SK-N-SH (cell line): ENCODE data around the gene DYRK1A. TPM values are rescaled to one million over a fixed set of nuclear protein-coding genes. Genes with fewer than 3 reads are reported as not detected.

Source experiments
- CTCF ChIA-PET: fragments of 300-600, 350-600 bp; formaldehyde crosslinking; extraction: SDS; loops from one replicate; lab custom pipeline; 2021; lab: Yijun Ruan, JAX
- POLR2A ChIA-PET: fragments of 350-600 bp; sonication (Branson Sonifier 250); formaldehyde crosslinking; extraction: SDS; loops from one replicate; lab custom pipeline; 2020; ENCODE audit warnings: antibody characterized with exemption, inconsistent platforms; lab: Yijun Ruan, JAX
- DNase-seq: peaks from one replicate; pipeline ENCODE4 v3.0.0; 2012
- H2AFZ ChIP-seq: fragments of 200-600 bp; sonication (generic); 2 replicates; pipeline ENCODE4 v1.8.1; 2016; ENCODE audit warnings: antibody characterized with exemption, mild to moderate bottlenecking, low read depth
- H3F3A ChIP-seq: fragments of 200-600 bp; sonication (generic); replicated peaks from 2 replicates; pipeline ENCODE3; 2016; ENCODE audit warnings: antibody characterized with exemption, mild to moderate bottlenecking; ENCODE audit not compliant: insufficient read depth
- H3K27ac ChIP-seq, 2 experiments: fragments of 200-500 bp in 1 of 2; fragments of 200-600 bp in 1 of 2; sonication (Bioruptor generic) in 1 of 2; sonication (generic), shearing (Covaris generic) in 1 of 2; 2 replicates each; pipeline versions ENCODE4 v1.5.1 to v1.6.1; 2014 to 2016; ENCODE audit warnings: low read depth in 2 of 2, inconsistent platforms in 1 of 2, low read length in 1 of 2, mild to moderate bottlenecking in 1 of 2, mixed read lengths in 1 of 2
- H3K27me3 ChIP-seq: fragments of 200-600 bp; sonication (generic), shearing (Covaris generic); 2 replicates; pipeline ENCODE4 v1.6.1; 2016; ENCODE audit warnings: mixed run types; ENCODE audit not compliant: insufficient read depth
- H3K36me3 ChIP-seq, 2 experiments: fragments of 200-500 bp in 1 of 2; fragments of 200-600 bp in 1 of 2; sonication (Bioruptor generic) in 1 of 2; sonication (generic) in 1 of 2; replicated peaks in 1 of 2; 2 replicates each; pipeline versions ENCODE3 to v1.5.1; 2014 to 2016; ENCODE audit warnings: low read length in 1 of 2, mild to moderate bottlenecking in 1 of 2; ENCODE audit not compliant: insufficient read depth in 2 of 2, control insufficient read depth in 1 of 2
- H3K4me1 ChIP-seq, 2 experiments: fragments of 200-500 bp in 1 of 2; fragments of 200-600 bp in 1 of 2; sonication (Bioruptor generic) in 1 of 2; sonication (generic), shearing (Covaris generic) in 1 of 2; 2 replicates each; pipeline versions ENCODE4 v1.5.1 to v1.6.1; 2014 to 2016; ENCODE audit warnings: low read depth in 1 of 2, low read length in 1 of 2, mixed run types in 1 of 2; ENCODE audit not compliant: insufficient read depth in 2 of 2, control insufficient read depth in 1 of 2
- H3K4me2 ChIP-seq: fragments of 200-600 bp; sonication (generic), shearing (Covaris generic); 2 replicates; pipeline ENCODE4 v1.6.1; 2017; ENCODE audit warnings: mixed run types
- H3K4me3 ChIP-seq, 2 experiments: fragments of 200-500 bp in 1 of 2; fragments of 200-600 bp in 1 of 2; sonication (Bioruptor generic) in 1 of 2; sonication (generic), shearing (Covaris generic) in 1 of 2; 2 replicates each; pipeline versions ENCODE4 v1.5.1 to v1.8.1; 2014 to 2016; ENCODE audit warnings: low read depth in 2 of 2, inconsistent platforms in 1 of 2, low read length in 1 of 2, mild to moderate bottlenecking in 1 of 2, mixed read lengths in 1 of 2, moderate library complexity in 1 of 2
- H3K79me2 ChIP-seq: fragments of 200-600 bp; sonication (generic); 2 replicates; pipeline ENCODE4 v1.8.1; 2017; ENCODE audit warnings: mild to moderate bottlenecking; ENCODE audit not compliant: insufficient read depth
- H3K9ac ChIP-seq: fragments of 200-600 bp; sonication (generic); 2 replicates; pipeline ENCODE4 v1.6.1; 2017; ENCODE audit warnings: mixed run types
- H3K9me2 ChIP-seq: fragments of 200-600 bp; sonication (generic); 2 replicates; pipeline ENCODE4 v1.6.1; 2017; ENCODE audit warnings: mixed run types
- H3K9me3 ChIP-seq: fragments of 200-600 bp; sonication (generic); 2 replicates; pipeline ENCODE4 v1.6.1; 2017; ENCODE audit warnings: mixed run types, mild to moderate bottlenecking, moderate library complexity
- H4K20me1 ChIP-seq: fragments of 200-600 bp; sonication (generic); 2 replicates; pipeline ENCODE4 v1.6.1; 2017; ENCODE audit warnings: mild to moderate bottlenecking, mixed run types; ENCODE audit not compliant: insufficient read depth
- ELF1 ChIP-seq: IDR thresholded peaks from 2 replicates; pipeline ENCODE4 v1.4.0; 2012
- EP300 ChIP-seq, 2 experiments: IDR thresholded peaks; 2 replicates each; pipeline versions ENCODE4 v1.4.0 to v1.6.1; 2012; ENCODE audit warnings: borderline replicate concordance in 1 of 2, low read depth in 1 of 2, low read length in 1 of 2
- FOXJ3 ChIP-seq: sonication (generic); formaldehyde crosslinking; IDR thresholded peaks from 2 replicates; pipeline ENCODE4 v1.5.1; 2020; ENCODE audit warnings: mild to moderate bottlenecking, missing genetic modification reagents
- FOXM1 ChIP-seq: IDR thresholded peaks from 2 replicates; pipeline ENCODE4 v1.4.0; 2012; ENCODE audit warnings: low read depth, mild to moderate bottlenecking
- GABPA ChIP-seq: IDR thresholded peaks from 2 replicates; pipeline ENCODE4 v1.4.0; 2012; ENCODE audit warnings: low read depth, mild to moderate bottlenecking
- JUND ChIP-seq: IDR thresholded peaks from 2 replicates; pipeline ENCODE4 v1.4.0; 2012
- MXI1 ChIP-seq: IDR thresholded peaks from 2 replicates; pipeline ENCODE4 v1.6.1; 2012; ENCODE audit warnings: mild to moderate bottlenecking, low read depth, low read length, improper control_type of control experiment
- NRF1 ChIP-seq: IDR thresholded peaks from 2 replicates; pipeline ENCODE4 v1.6.1; 2012; ENCODE audit warnings: low read depth, mild to moderate bottlenecking, low read length
- POLR2AphosphoS5 ChIP-seq: IDR thresholded peaks from 2 replicates; pipeline ENCODE4 v1.6.1; 2012; ENCODE audit warnings: low read depth, low read length
- RCOR1 ChIP-seq: fragments of 150-350 bp; IDR thresholded peaks from 2 replicates; pipeline ENCODE4 v1.6.1; 2017; ENCODE audit warnings: antibody characterized with exemption, low read length
- SIN3A ChIP-seq: IDR thresholded peaks from 2 replicates; pipeline ENCODE4 v1.6.1; 2012; ENCODE audit warnings: low read depth, mild to moderate bottlenecking, low read length, moderate library complexity, borderline replicate concordance
- SMC3 ChIP-seq: IDR thresholded peaks from 2 replicates; pipeline ENCODE4 v1.6.1; 2012; ENCODE audit warnings: low read depth, low read length, improper control_type of control experiment
- TCF12 ChIP-seq: IDR thresholded peaks from 2 replicates; pipeline ENCODE4 v1.4.0; 2012
- USF1 ChIP-seq: IDR thresholded peaks from 2 replicates; pipeline ENCODE4 v1.4.0; 2012; ENCODE audit warnings: low read depth, borderline replicate concordance
- USF2 ChIP-seq: fragments of 150-350 bp; IDR thresholded peaks from 2 replicates; pipeline ENCODE4 v1.6.1; 2017; ENCODE audit warnings: antibody characterized with exemption, low read length, low read depth, borderline replicate concordance
- YY1 ChIP-seq: IDR thresholded peaks from 2 replicates; pipeline ENCODE4 v1.4.0; 2012; ENCODE audit warnings: low read depth, mild to moderate bottlenecking
- WGBS: methylation state at CpG from one replicate; pipeline ENCODE4 v1.1.6; 2017; ENCODE audit warnings: low lambda C conversion rate; 5-methylcytosine and 5-hydroxymethylcytosine counted together
- polyA plus RNA-seq, 3 experiments: library from polyadenylated mRNA; depleted of rRNA; stranded (reverse); fragments of >200 nt; gene quantifications; 2 replicates each; pipeline ENCODE4 v1.2.3, GENCODE V29; 2012
- TF ChIP-seq, protein P1 (sequence below): fragments of 200-600 bp; sonication (generic); IDR thresholded peaks from 2 replicates; pipeline ENCODE4 v1.6.1; 2017; ENCODE audit warnings: antibody characterized with exemption, mild to moderate bottlenecking, moderate library complexity
- TF ChIP-seq, protein P2 (sequence below): IDR thresholded peaks from 2 replicates; pipeline ENCODE4 v1.4.0; 2012; ENCODE audit warnings: low read depth, borderline replicate concordance

The DYRK1A gene
- polyA plus RNA-seq, 1 of the 3 experiments (the other 2 are of a cell fraction), result 19.3 TPM

- TF ChIP-seq JUND, result no peak
- TF ChIP-seq SIN3A, result no peak
- TF ChIP-seq, protein P1, sequence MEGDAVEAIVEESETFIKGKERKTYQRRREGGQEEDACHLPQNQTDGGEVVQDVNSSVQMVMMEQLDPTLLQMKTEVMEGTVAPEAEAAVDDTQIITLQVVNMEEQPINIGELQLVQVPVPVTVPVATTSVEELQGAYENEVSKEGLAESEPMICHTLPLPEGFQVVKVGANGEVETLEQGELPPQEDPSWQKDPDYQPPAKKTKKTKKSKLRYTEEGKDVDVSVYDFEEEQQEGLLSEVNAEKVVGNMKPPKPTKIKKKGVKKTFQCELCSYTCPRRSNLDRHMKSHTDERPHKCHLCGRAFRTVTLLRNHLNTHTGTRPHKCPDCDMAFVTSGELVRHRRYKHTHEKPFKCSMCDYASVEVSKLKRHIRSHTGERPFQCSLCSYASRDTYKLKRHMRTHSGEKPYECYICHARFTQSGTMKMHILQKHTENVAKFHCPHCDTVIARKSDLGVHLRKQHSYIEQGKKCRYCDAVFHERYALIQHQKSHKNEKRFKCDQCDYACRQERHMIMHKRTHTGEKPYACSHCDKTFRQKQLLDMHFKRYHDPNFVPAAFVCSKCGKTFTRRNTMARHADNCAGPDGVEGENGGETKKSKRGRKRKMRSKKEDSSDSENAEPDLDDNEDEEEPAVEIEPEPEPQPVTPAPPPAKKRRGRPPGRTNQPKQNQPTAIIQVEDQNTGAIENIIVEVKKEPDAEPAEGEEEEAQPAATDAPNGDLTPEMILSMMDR, result no peak
- TF ChIP-seq USF2, result no peak
- TF ChIP-seq YY1, result no peak
- TF ChIP-seq EP300 (IDR thresholded peaks at IDR 0.05; ENCODE audit: borderline replicate concordance in 1 of 2, low read depth in 1 of 2, low read length in 1 of 2), result no peak
- no peak for TF ChIP-seq RCOR1
- no peak for TF ChIP-seq TCF12
- TF ChIP-seq FOXM1, result no peak
- no peak for TF ChIP-seq MXI1
- TF ChIP-seq NRF1, result no peak
- TF ChIP-seq, protein P2, sequence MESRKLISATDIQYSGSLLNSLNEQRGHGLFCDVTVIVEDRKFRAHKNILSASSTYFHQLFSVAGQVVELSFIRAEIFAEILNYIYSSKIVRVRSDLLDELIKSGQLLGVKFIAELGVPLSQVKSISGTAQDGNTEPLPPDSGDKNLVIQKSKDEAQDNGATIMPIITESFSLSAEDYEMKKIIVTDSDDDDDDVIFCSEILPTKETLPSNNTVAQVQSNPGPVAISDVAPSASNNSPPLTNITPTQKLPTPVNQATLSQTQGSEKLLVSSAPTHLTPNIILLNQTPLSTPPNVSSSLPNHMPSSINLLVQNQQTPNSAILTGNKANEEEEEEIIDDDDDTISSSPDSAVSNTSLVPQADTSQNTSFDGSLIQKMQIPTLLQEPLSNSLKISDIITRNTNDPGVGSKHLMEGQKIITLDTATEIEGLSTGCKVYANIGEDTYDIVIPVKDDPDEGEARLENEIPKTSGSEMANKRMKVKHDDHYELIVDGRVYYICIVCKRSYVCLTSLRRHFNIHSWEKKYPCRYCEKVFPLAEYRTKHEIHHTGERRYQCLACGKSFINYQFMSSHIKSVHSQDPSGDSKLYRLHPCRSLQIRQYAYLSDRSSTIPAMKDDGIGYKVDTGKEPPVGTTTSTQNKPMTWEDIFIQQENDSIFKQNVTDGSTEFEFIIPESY, result no peak
- no peak for TF ChIP-seq ELF1
- TF ChIP-seq SMC3, result no peak
- TF ChIP-seq USF1, result no peak
- no peak for TF ChIP-seq GABPA
- TF ChIP-seq FOXJ3 (CRISPR knock-in tag), result no peak
- no peak for TF ChIP-seq POLR2AphosphoS5
- no peak overlapping the region for H3K9ac ChIP-seq
- H3K9me2 ChIP-seq, result no peaks in the 10 kb centered on the region
- CTCF ChIA-PET, result interaction anchor here (1.4 kb wide), 1 partner anchor 37 kb away, joined by 3 read pairs; no protein-coding TSS in a partner anchor
- no peaks in the 10 kb centered on the region for H3K9me3 ChIP-seq
- H3K27ac ChIP-seq, result no peak overlapping the region
- no peak overlapping the region for H3K4me2 ChIP-seq
- peaks cover 42 to 55% of the 10 kb centered on the region in 2 experiments for H3K36me3 ChIP-seq
- H3K4me3 ChIP-seq, result no peak overlapping the region
- H3K4me1 ChIP-seq, result peaks cover 0 to 4% of the 10 kb centered on the region in 2 experiments; a peak in 2 of 4 replicates
- 96% methylated on average over 3 of the region's 3 CpGs for WGBS
- peaks cover 98% of the 10 kb centered on the region for H3K79me2 ChIP-seq
- peaks cover 41% of the 10 kb centered on the region for H4K20me1 ChIP-seq
- POLR2A ChIA-PET, result no interaction called here
- H3F3A ChIP-seq, result no peaks in the 10 kb centered on the region
- no peaks in the 10 kb centered on the region for H3K27me3 ChIP-seq
- no peak overlapping the region for H2AFZ ChIP-seq
- no peak for DNase-seq
Measured at GRCh38 chr21:37425001-37425400, 58.4 kb downstream of the DYRK1A start.
